Subcutaneous abdominal adipose tissue (tissue), 5 donors: ENCODE results near the gene CDC42EP3.

Source experiments
- H3K27ac ChIP-seq: one replicate; pipeline ENCODE4 v1.7.0; 2013; ENCODE audit warnings: low read depth, mild to moderate bottlenecking, inconsistent platforms, low read length, moderate library complexity
- H3K27me3 ChIP-seq, 5 donors: one replicate each; pipeline ENCODE4 v1.7.0; 2013; ENCODE audit warnings: low read length in 5 of 5, inconsistent platforms in 1 of 5; ENCODE audit not compliant: control insufficient read depth in 5 of 5, insufficient read depth in 4 of 5
- H3K36me3 ChIP-seq, 5 donors: one replicate each; pipeline ENCODE4 v1.7.0; 2013; ENCODE audit warnings: low read length in 5 of 5; ENCODE audit not compliant: control insufficient read depth in 5 of 5, insufficient read depth in 5 of 5
- H3K4me1 ChIP-seq, 5 donors: one replicate each; pipeline ENCODE4 v1.7.0; 2013; ENCODE audit warnings: low read length in 5 of 5, mild to moderate bottlenecking in 3 of 5, moderate library complexity in 1 of 5; ENCODE audit not compliant: control insufficient read depth in 5 of 5, insufficient read depth in 5 of 5
- H3K4me3 ChIP-seq, 5 donors: one replicate each; pipeline ENCODE4 v1.7.0; 2013; ENCODE audit warnings: low read length in 5 of 5, low read depth in 1 of 5
- H3K9ac ChIP-seq, 5 donors: one replicate each; pipeline ENCODE4 v1.7.0; 2013; ENCODE audit warnings: low read length in 5 of 5, mild to moderate bottlenecking in 4 of 5, moderate library complexity in 3 of 5
- H3K9me3 ChIP-seq, 5 donors: one replicate each; pipeline ENCODE4 v1.7.0; 2013; ENCODE audit warnings: low read length in 5 of 5; ENCODE audit not compliant: control insufficient read depth in 5 of 5
- donor health status: healthy.
- donor health status: healthy.
- donor health status: healthy.
- donor health status: healthy.
- donor health status: healthy.

The CDC42EP3 gene

GRCh38 chr2:37593694-37594093, 77.7 kb downstream of the CDC42EP3 start:
- Histone ChIP-seq H3K4me1 (peaks cover 5 to 17% (median 11%) of the 10 kb centered on the region in 5 donors), H3K9ac (no peak overlapping the region), H3K36me3 (no peaks in the 10 kb centered on the region), H3K4me3 (no peak overlapping the region), H3K27ac (no peak overlapping the region), H3K27me3 (no peaks in the 10 kb centered on the region), H3K9me3 (peaks cover 0 to 5% (median 0%) of the 10 kb centered on the region in 5 donors)

DNA sequence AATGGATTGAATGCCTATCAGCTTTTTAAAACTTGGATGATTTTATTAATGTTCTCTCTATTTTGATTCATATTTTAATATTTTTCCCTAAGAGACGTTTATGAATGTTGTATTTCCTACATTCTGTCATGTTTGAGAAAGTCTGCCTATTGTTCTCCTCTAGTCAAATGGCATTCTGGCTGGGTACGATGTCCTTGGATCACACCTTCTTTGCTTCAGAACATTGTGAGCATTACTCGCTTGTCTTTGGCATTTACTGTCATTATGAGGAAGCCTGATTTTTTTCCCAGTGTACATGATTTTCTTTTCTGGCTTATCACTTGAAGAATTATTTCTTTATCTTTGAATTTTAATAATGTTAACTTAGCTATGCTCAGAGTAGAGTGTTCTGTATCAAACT, 78.4 kb downstream of the CDC42EP3 start:
- H3K27ac ChIP-seq: no peak overlapping the region
- H3K4me3 ChIP-seq: no peak overlapping the region
- H3K27me3 ChIP-seq: no peaks in the 10 kb centered on the region
- no peak overlapping the region for H3K9ac ChIP-seq
- H3K4me1 ChIP-seq: peaks cover 5 to 17% (median 11%) of the 10 kb centered on the region in 5 donors
- H3K9me3 ChIP-seq: peaks cover 0 to 5% (median 0%) of the 10 kb centered on the region in 5 donors
- H3K36me3 ChIP-seq: no peaks in the 10 kb centered on the region
